Kidney glomerular epithelial cell (primary cell): Measurements from ENCODE around the gene ELF3.
A peak's percentile ranks its signal among the peaks of the same experiment; 100 is the strongest.
"Not testable (repeated sequence)": the region's sequence is repeated elsewhere in the genome, so short reads cannot be mapped to it uniquely, and the experiment has no call there.

Source experiments
- DNase-seq: peaks from one replicate; lab custom pipeline; 2025; lab: John Stamatoyannopoulos, UW

Gene ELF3

DNA sequence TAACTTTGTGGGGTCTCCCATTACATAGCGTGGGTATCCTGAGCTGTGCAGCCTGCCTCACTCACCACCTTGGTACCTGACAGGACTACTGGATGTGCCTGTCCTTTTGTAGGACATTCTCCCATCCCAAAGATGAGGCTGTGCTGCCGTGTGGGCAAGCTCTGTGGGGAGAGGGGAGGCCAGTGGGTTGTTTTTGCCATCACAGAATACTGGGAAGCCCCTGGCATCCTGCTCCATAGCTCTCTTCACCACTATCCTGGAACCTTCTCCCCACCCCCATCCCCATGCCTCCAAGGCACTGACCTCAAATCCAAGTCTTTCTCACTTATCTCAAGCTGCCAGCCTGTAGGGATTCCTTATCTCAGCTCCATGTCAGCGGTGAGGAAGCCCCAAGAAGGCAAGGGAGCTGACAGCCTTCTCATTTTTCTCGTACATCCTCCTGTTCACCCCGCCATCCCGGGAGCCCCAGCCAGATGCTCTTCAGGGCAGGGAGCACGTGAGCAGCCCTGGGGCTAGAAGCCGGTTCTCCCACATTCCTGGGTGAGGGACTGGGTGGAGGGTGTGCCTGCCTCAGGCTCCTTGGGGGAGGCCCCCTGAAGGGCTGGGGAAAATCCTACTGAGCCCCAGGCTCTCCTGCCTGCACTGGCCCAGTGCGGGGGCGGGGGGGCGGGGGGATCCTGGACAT lies 2.4 kb upstream of the ELF3 start:
- DNase-seq, result peak; percentile 12

DNA sequence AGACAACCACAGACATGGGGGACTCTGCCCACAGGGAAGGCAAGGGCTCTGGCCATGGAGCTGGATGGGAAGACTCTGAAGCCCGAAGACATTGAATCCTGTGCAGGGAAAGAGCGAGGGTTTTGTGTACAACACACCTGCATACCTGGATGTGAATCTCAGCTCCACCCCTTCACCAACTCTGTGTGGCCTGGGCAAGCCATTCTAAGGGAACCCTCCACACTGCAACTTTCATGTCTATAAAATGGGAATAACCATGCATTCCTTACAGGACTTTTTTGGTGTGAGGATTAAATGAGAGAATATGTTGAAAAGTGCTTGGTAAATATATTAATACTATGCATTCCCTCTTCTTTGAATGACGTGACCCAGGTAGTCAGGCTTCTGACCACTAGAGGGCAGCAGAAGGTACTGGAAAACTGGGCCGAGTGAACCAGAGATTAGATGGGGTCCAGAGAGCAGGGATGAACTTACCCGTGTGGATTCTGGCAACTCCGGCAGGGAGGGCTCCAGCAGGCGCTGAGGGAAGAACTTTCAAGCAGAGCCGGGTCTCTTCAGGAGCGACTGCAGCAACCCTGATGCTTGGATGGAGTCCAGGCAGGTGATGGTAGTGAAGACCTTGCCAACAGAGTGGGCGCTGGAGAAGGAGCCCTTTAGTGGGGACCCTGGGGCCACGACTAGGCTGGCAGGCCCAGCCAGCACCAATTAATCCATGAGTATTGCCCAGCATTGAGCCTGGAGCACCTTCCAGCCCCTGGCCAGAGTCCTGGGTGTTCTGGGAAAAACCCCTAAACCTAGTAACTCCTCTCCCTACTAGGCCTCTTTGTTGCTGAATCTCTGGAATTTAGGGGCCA lies 834 bp upstream of the ELF3 start:
- DNase-seq, result peak; percentile 86

- no peak for DNase-seq
Measured at GRCh38 chr1:202011994-202012393, 1.6 kb downstream of the ELF3 start.

DNA sequence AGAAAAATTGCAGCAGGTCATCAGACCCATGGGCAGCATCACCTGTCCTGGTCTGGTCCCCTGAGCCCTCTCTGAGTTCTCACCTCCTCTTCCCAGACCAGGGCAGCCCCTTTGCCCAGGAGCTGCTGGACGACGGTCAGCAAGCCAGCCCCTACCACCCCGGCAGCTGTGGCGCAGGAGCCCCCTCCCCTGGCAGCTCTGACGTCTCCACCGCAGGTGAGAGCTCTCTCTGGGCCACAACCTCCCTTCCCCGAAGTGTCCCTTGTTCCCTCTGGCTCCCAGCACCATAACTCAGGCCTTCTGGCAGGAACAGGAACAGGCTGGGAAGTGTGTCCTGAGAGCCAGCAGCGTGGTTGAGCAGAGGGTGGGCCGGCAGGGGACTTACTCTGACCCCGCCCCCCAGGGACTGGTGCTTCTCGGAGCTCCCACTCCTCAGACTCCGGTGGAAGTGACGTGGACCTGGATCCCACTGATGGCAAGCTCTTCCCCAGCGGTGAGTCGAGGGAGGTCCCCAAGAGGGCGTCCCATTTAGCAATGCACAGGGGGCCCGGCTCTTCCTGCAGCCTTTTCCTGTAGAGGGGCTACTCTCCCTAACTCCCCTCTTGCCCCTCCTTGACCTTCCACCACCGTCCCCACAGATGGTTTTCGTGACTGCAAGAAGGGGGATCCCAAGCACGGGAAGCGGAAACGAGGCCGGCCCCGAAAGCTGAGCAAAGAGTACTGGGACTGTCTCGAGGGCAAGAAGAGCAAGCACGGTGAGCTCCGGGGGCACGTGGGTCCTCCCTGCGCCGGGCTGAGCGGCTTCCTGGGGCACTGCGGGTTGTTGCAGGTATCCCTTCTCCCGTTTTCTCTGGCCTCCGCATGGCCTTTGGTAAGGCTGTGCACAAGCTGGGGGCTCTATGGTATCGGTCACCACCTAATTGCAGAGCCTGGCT lies 2.4 kb downstream of the ELF3 start:
- DNase-seq, result no peak

DNA sequence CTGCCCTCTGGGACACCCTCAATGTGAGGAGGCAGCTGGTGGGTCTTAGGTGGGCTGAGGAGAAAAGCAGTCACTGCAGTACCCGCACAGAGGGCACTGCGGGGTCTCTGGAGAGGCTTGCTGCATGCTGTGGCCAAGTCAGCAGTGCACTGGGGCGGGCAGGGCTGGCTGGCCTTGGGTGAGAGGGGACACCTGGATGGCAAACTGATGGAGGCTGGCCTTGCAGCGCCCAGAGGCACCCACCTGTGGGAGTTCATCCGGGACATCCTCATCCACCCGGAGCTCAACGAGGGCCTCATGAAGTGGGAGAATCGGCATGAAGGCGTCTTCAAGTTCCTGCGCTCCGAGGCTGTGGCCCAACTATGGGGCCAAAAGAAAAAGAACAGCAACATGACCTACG lies 3.2 kb downstream of the ELF3 start:
- no peak for DNase-seq

DNA sequence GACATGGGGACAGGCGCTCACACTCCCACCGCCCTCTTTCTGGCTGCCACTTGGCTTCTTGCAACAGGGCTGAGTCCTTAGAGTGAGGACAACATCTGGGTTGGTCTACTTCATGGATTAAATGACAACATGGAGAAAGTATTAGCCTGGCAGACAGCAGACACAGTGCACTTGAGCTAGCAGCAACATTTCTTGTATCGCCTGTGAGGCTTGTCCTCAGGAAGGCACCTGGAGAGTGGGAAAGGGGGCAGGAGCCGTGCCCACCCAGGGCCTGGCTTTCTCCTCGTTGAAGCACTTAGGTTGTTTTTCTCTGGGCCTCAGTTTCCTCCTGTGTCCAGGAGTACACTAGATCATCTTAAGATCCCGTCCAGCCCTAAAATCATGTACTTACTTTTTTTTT lies 3.7 kb downstream of the ELF3 start:
- DNase-seq, result no peak

GRCh38 chr1:202014915-202015661 lies 4.7 kb downstream of the ELF3 start:
- no peak for DNase-seq

DNA sequence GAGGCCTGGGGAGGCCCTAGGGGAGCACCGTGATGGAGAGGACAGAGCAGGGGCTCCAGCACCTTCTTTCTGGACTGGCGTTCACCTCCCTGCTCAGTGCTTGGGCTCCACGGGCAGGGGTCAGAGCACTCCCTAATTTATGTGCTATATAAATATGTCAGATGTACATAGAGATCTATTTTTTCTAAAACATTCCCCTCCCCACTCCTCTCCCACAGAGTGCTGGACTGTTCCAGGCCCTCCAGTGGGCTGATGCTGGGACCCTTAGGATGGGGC lies 5.2 kb downstream of the ELF3 start:
- no peak for DNase-seq

- peak; percentile 2 for DNase-seq
Measured at GRCh38 chr1:202016022-202016810, 5.8 kb downstream of the ELF3 start.

GRCh38 chr1:202016811-202017748 lies 6.7 kb downstream of the ELF3 start:
- no peak for DNase-seq

DNA sequence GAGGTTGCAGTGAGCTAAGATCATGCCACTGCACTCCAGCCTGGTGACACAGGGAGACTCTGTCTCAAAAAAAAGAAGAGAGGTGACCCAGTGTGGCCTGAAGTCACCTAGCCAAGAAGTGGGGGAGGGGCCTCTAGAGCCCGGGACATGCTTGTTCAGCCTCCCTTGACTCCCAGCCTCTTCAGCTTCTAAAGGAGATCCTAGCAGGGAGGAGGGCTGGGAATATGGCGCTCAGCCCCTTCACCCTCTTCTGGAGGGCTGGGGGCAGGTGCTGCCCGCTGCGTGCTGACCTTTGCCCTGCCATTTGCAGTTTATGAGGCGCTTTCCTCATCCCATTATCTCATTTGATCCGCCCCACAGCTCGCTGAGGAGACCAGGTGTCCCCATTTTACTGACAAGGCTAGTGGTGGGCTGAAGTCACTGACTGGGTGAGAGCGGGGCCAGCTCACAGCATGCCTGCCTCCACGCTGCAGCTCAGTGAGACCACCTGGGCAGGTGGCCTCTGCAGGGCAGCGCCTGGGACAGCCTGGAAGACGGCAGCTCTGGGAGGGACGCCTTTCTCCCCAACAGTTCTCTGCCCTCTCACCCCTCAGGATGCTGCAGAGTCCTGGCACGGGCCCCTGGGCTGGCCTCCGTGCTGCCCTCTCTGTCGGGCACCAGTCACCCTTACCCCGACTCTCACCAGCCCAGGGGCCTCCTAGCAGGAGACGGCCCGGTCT lies 7.5 kb downstream of the ELF3 start:
- DNase-seq, result no peak

DNA sequence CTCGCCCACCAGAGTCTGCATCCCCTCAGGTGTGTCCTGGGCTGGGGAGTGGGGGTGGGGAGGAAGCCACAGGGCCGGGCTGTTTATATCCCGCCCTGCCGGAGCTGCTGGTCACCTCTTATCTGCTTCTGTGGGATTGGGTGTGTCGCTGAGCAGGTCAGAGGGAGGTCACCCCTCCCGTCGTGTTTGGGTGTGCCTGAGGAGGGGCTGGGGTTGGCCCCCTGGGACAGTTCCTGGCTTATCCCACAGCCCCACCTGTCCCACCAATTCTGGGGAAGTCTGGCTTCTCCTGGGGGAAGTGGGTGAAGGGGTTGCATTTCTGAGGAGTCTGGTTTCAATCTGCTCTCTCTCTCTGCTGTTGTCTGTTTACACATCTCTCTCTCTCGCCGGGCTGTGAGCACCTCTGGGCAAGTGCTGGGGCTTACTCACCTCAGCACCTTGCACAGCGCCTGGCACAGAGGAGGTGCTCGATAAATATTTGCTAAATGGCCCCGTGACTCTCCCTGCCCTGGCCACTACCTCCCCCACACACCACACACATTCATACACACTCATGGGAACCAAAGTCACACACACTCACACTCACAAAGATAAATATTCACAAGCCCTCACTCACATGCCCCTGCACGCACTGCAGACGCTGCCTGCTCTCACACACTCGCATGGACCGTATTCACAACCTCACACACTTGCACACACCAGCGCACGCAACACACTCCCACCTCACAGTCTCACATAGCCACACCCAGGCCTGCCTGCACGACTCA lies 8.3 kb downstream of the ELF3 start:
- DNase-seq, result peak; percentile 68

GRCh38 chr1:202019235-202019558 lies 8.8 kb downstream of the ELF3 start:
- not testable (repeated sequence) for DNase-seq

GRCh38 chr1:202023001-202023433 lies 12.6 kb downstream of the ELF3 start:
- no peak for DNase-seq

- DNase-seq, result peak; percentile 49
Measured at GRCh38 chr1:202029171-202029665, 18.8 kb downstream of the ELF3 start.

GRCh38 chr1:202029727-202030126 lies 19.3 kb downstream of the ELF3 start:
- no peak for DNase-seq

DNA sequence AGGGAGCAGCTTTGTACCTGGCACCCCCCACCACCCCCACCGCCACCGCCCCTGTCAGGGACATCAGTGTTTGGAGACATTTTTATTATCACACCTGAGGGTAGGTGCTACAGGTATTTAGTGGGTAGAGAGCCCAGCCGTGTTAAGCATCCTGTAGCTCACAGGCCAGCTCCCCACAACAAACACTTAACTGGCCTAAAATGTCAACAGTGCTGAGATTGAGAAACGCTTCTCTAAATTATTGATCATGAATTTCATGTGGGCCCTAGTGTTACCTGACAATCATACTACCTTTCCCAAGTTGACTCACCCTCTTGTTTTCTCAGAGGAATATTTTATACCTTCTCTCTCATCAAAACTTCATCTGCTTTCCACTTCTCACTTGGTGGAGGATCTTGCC lies 21.4 kb downstream of the ELF3 start:
- DNase-seq, result no peak

- DNase-seq, result peak; percentile 36
Measured at GRCh38 chr1:202034149-202034682, 23.8 kb downstream of the ELF3 start.
